ENCODE measurements around the gene DENND6B. TPM values are rescaled to one million over a fixed set of nuclear protein-coding genes. Genes with fewer than 3 reads are reported as not detected.
A peak's percentile ranks its signal among the peaks of the same experiment; 100 is the strongest.

DENND6B gene
- total RNA-seq, 3 donors from 2014 or later (not counting 1 experiment from before 2014, with no cell fraction given) = 3.1 to 5.0 (median 4.5) TPM

DNA sequence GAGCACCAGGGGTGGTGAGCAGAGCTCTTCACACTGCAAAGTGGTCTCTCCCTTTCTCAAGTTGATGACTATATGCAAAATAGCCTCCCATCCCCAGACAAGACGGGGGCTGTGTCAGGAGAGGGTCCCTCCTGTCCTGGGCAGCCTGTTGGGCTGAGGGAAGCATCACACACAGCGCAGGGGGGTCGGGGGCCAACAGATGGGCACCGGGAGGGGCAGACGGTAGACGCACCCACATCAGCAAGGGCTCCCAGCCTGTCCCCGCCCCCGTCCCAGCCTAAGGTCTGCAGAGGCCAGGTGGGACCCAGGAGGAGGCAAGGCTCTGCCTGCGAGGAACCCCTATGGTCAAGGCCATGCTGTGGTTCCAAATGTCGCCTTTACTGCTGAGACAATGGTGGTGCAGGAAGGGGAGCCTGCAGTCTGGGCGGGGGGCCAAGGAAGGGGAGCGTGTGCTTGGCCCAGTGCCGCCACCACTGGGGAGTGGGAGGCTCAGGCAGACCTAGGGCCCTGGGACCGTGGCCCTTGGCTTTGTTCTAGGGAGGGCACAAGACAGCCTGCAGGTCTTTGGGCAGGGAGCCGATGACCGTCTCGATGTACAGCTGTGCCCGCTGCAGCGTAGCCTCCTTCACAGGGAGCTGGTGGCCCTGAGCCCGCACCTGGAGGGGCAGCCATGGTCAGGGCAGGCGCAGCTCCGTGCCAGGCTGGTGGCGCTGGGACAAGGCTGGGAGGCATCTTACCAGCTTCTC lies 15.0 kb downstream of the DENND6B start:
- Histone ChIP-seq H3K36me3 (ENCODE audit: control insufficient read depth, insufficient read depth, low read length) (no peaks in the 10 kb centered on the region), H3K4me1 (ENCODE audit: control insufficient read depth, insufficient read depth, low read length) (peaks cover 46% of the 10 kb centered on the region), H3K27me3 (ENCODE audit: control insufficient read depth, insufficient read depth, low read length) (peaks cover 1% of the 10 kb centered on the region), H3K4me3 (ENCODE audit: low read length) (no peak overlapping the region), H3K27ac (ENCODE audit: low read length) (no peak overlapping the region), H3K9me3 (ENCODE audit: control insufficient read depth, insufficient read depth, low read length) (no peaks in the 10 kb centered on the region)
- no peak for ATAC-seq
- TF ChIP-seq, protein P1, sequence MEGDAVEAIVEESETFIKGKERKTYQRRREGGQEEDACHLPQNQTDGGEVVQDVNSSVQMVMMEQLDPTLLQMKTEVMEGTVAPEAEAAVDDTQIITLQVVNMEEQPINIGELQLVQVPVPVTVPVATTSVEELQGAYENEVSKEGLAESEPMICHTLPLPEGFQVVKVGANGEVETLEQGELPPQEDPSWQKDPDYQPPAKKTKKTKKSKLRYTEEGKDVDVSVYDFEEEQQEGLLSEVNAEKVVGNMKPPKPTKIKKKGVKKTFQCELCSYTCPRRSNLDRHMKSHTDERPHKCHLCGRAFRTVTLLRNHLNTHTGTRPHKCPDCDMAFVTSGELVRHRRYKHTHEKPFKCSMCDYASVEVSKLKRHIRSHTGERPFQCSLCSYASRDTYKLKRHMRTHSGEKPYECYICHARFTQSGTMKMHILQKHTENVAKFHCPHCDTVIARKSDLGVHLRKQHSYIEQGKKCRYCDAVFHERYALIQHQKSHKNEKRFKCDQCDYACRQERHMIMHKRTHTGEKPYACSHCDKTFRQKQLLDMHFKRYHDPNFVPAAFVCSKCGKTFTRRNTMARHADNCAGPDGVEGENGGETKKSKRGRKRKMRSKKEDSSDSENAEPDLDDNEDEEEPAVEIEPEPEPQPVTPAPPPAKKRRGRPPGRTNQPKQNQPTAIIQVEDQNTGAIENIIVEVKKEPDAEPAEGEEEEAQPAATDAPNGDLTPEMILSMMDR (IDR thresholded peaks at IDR 0.05) = no peak
- Mint-ChIP-seq H3K9me3 (no peaks in the 10 kb centered on the region), H3K36me3 (no peaks in the 10 kb centered on the region), H3K27ac (no peak overlapping the region), H3K27me3 (ENCODE audit: low read depth in 2 of 2) (peaks cover 0 to 3% of the 10 kb centered on the region in 2 donors), H3K4me1 (peaks cover 13 to 23% of the 10 kb centered on the region in 2 donors), H3K4me3 (no peak overlapping the region)
- WGBS (ENCODE audit: insufficient coverage) = 85% methylated on average over 23 of the region's 23 CpGs
- no peak for DNase-seq
- intact Hi-C loops (cut with micrococcal nuclease) = no loop called here

DNA sequence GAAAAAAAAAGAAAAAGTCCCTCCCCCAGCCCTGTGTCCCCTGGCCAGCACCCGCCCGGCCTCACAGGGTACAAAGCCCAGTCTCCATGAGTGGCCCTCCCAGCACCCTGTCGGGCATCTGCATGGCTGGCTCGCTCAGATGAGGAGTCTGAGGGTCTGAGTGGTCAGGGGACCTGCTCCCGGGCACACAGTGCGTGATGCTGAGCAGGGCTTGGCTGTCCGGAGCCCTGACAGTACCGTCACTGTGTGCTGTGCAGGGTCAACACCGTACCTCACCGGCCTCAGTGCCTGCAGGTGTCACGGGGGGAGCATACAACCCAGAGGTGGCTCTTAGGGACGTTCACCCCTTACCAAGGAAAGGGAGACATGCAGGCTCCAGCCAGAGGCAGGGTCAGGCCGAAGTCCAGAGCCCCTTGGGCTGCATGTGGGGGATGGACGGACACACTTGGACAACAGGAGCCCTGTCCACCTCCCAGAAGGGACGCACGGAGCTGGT lies 15.8 kb downstream of the DENND6B start:
- Mint-ChIP-seq H3K9me3 (no peaks in the 10 kb centered on the region), H3K27ac (no peak overlapping the region), H3K4me1 (peaks cover 13 to 23% of the 10 kb centered on the region in 2 donors), H3K4me3 (no peak overlapping the region), H3K36me3 (no peaks in the 10 kb centered on the region), H3K27me3 (ENCODE audit: low read depth in 2 of 2) (peaks cover 4 to 7% of the 10 kb centered on the region in 2 donors)
- TF ChIP-seq, protein P1 (IDR thresholded peaks at IDR 0.05) = no peak
- no peaks in the 10 kb centered on the region for H3K9me3 ChIP-seq (ENCODE audit: control insufficient read depth, insufficient read depth, low read length)
- no peak overlapping the region for H3K4me3 ChIP-seq (ENCODE audit: low read length)
- DNase-seq (no peak), ATAC-seq (no peak)
- H3K27ac ChIP-seq (ENCODE audit: low read length) = no peak overlapping the region
- intact Hi-C loops (cut with micrococcal nuclease) = no loop called here
- peaks cover 7% of the 10 kb centered on the region for H3K27me3 ChIP-seq (ENCODE audit: control insufficient read depth, insufficient read depth, low read length)
- no peaks in the 10 kb centered on the region for H3K36me3 ChIP-seq (ENCODE audit: control insufficient read depth, insufficient read depth, low read length)
- H3K4me1 ChIP-seq (ENCODE audit: control insufficient read depth, insufficient read depth, low read length) = peaks cover 53% of the 10 kb centered on the region
- 90% methylated on average over 16 of the region's 16 CpGs for WGBS (ENCODE audit: insufficient coverage)

DNA sequence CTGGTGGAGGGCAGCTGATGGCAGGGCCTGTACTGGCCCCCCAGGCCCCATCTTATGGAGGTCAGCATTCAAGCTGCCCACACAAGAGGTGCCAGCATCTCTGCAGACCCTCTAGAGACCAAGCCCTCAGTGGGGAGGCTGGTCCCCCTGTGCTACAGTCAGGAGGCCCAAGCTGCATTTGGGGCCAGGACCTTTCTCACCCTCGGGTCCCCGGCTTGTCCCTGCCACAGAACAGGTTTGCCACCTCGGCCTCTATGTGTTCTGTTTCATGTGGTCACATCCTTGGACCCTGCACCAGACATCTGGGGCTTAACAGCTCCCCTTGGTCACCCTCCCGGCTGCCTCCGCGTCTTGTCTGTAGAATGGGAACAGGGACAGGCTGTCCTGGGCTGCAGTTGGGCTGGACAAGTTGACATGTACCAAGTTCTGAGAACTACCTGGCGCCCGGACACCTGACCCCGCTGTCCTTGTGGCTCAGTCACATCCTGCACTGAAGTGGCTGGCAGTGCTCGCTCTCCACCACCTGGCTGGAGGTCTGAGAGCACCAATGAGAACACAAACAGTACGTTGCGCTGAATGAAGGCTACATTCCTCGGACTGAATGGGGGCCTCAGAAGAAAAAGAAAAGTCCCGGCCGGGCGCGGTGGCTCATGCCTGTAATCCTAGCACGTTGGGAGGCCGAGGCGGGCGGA lies 16.6 kb downstream of the DENND6B start:
- Histone ChIP-seq H3K4me3 (ENCODE audit: low read length) (no peak overlapping the region), H3K36me3 (ENCODE audit: control insufficient read depth, insufficient read depth, low read length) (no peaks in the 10 kb centered on the region), H3K4me1 (ENCODE audit: control insufficient read depth, insufficient read depth, low read length) (peaks cover 57% of the 10 kb centered on the region), H3K9me3 (ENCODE audit: control insufficient read depth, insufficient read depth, low read length) (no peaks in the 10 kb centered on the region), H3K27me3 (ENCODE audit: control insufficient read depth, insufficient read depth, low read length) (peaks cover 15% of the 10 kb centered on the region), H3K27ac (ENCODE audit: low read length) (no peak overlapping the region)
- H3K4me1 Mint-ChIP-seq = peaks cover 8 to 18% of the 10 kb centered on the region in 2 donors
- TF ChIP-seq, protein P1 (IDR thresholded peaks at IDR 0.05) = no peak
- ATAC-seq = no peak
- no peaks in the 10 kb centered on the region for H3K9me3 Mint-ChIP-seq
- whole genome bisulfite sequencing (ENCODE audit: insufficient coverage) = 87% methylated on average over 20 of the region's 21 CpGs
- peak overlapping the region; percentile 28 for H3K4me3 Mint-ChIP-seq
- H3K27me3 Mint-ChIP-seq (ENCODE audit: low read depth in 2 of 2) = peaks cover 6 to 13% of the 10 kb centered on the region in 2 donors
- no peaks in the 10 kb centered on the region for H3K36me3 Mint-ChIP-seq
- H3K27ac Mint-ChIP-seq = no peak overlapping the region
- intact Hi-C loops (cut with micrococcal nuclease) = no loop called here
- no peak for DNase-seq

All from natural killer cell (primary cell).